ENCODE results near the gene TMEM18. TPM values are rescaled to one million over a fixed set of nuclear protein-coding genes. Genes with fewer than 3 reads are reported as not detected.

The TMEM18 gene
- polyA plus RNA-seq, 1 experiment, result 40.9 TPM

DNA sequence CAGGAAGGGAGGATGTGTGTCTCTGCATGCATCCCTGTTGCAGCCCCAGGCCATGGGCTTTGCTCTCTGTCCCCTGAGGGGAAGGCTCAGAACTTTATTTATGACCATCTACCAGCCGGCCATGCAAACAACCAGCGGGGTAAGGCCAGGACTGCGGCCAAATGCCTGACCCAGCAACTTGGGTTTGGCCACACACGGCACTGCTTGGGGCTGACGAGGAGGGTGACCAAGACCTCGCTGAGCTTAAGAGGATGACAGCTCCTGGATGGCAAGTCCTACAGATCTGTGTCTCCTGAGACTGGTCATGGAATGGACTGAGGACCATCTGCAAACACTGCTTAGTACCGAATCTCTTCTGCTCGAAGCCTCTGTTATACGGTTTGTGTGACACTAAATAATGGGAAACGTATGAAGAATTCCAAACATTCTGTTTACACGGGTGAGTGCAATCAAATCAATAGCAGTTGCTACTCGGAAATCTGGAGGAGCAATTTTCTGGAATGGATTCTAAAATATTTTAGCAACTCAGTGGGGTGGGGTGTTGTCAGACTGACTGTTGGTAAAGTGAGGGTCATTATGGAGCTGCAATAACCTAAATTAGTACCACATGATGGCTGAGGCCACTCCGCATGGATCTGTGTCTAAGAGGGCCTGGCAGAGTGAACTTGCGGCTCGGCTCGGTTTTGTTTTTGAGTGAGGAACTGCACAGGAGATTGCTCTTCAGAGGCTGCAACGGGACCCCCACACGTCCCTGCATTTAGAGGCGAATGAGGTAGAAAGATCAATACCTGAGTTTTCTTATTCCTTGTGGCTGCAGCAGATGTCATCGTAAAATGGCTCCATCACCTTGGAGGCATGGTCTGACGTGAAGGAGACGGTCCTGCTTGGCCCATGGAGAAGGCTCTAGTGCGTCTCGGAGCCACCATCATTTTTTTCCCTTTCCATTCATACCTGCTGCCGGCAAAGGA is 26.6 kb downstream of the TMEM18 start:
- no peak for DNase-seq (ENCODE audit: low read depth, low spot score)
- POLR2A ChIA-PET, result no interaction called here
- Histone ChIP-seq H3K27ac (ENCODE audit: low read depth, low read length) (no peak overlapping the region), H3K9me3 (ENCODE audit: control insufficient read depth, insufficient read depth, low read length) (peaks cover 10% of the 10 kb centered on the region; the same call in 1 of the 2 replicates), H3K4me3 (ENCODE audit: low read depth, low read length) (no peak overlapping the region), H3K27me3 (ENCODE audit: control insufficient read depth, insufficient read depth, low read length) (no peaks in the 10 kb centered on the region)
- CTCF ChIA-PET, result no interaction called here
- TF ChIP-seq, protein P1, sequence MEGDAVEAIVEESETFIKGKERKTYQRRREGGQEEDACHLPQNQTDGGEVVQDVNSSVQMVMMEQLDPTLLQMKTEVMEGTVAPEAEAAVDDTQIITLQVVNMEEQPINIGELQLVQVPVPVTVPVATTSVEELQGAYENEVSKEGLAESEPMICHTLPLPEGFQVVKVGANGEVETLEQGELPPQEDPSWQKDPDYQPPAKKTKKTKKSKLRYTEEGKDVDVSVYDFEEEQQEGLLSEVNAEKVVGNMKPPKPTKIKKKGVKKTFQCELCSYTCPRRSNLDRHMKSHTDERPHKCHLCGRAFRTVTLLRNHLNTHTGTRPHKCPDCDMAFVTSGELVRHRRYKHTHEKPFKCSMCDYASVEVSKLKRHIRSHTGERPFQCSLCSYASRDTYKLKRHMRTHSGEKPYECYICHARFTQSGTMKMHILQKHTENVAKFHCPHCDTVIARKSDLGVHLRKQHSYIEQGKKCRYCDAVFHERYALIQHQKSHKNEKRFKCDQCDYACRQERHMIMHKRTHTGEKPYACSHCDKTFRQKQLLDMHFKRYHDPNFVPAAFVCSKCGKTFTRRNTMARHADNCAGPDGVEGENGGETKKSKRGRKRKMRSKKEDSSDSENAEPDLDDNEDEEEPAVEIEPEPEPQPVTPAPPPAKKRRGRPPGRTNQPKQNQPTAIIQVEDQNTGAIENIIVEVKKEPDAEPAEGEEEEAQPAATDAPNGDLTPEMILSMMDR (IDR thresholded peaks at IDR 0.05; ENCODE audit: low read depth, low read length), result no peak

GRCh38 chr2:649426-650342 is 27.5 kb downstream of the TMEM18 start:
- ChIA-PET POLR2A (no interaction called here), CTCF (no interaction called here)
- no peak overlapping the region for H3K4me3 ChIP-seq (ENCODE audit: low read depth, low read length)
- no peaks in the 10 kb centered on the region for H3K27me3 ChIP-seq (ENCODE audit: control insufficient read depth, insufficient read depth, low read length)
- TF ChIP-seq, protein P1 (IDR thresholded peaks at IDR 0.05; ENCODE audit: low read depth, low read length), result no peak
- no peak overlapping the region for H3K27ac ChIP-seq (ENCODE audit: low read depth, low read length)
- H3K9me3 ChIP-seq (ENCODE audit: control insufficient read depth, insufficient read depth, low read length), result peaks cover 10% of the 10 kb centered on the region; the same call in 1 of the 2 replicates
- DNase-seq (ENCODE audit: low read depth, low spot score), result no peak

GRCh38 chr2:648476-649424 is 28.5 kb downstream of the TMEM18 start:
- no peak for DNase-seq (ENCODE audit: low read depth, low spot score)
- Histone ChIP-seq H3K27me3 (ENCODE audit: control insufficient read depth, insufficient read depth, low read length) (no peaks in the 10 kb centered on the region), H3K4me3 (ENCODE audit: low read depth, low read length) (no peak overlapping the region), H3K9me3 (ENCODE audit: control insufficient read depth, insufficient read depth, low read length) (peaks cover 10% of the 10 kb centered on the region; the same call in 1 of the 2 replicates), H3K27ac (ENCODE audit: low read depth, low read length) (no peak overlapping the region)
- ChIA-PET POLR2A (no interaction called here), CTCF (no interaction called here)
- TF ChIP-seq, protein P1 (IDR thresholded peaks at IDR 0.05; ENCODE audit: low read depth, low read length), result no peak

DNA sequence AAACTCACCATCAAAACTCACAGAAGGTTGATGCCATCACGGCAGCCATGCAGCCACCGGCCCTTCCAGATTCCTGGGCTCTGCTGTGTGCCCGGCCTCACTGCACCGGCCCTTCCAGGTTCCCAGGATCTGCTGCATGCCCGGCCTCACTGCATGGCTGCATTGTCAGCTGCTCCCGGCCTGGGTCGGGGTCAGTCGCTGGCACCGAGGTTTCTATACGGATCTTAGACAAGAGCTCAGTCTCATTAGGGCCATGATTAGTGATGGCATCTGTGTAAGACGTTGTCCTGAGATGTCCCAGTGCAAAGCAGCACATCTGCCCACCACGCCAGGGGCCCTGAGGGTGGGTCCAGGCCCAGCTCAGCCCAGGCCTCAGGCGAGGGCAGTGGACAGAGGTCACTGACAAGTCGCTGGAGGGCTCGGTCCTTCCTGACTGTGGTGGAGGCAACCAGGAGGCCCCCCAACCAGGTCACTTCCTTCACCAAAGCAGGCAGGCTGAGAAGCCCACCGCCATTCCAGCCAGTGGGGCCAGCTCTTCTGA is 29.4 kb downstream of the TMEM18 start:
- Histone ChIP-seq H3K27ac (ENCODE audit: low read depth, low read length) (no peak overlapping the region), H3K27me3 (ENCODE audit: control insufficient read depth, insufficient read depth, low read length) (no peaks in the 10 kb centered on the region), H3K4me3 (ENCODE audit: low read depth, low read length) (no peak overlapping the region), H3K9me3 (ENCODE audit: control insufficient read depth, insufficient read depth, low read length) (peaks cover 12% of the 10 kb centered on the region; the same call in 1 of the 2 replicates)
- no peak for DNase-seq (ENCODE audit: low read depth, low spot score)
- TF ChIP-seq, protein P1 (IDR thresholded peaks at IDR 0.05; ENCODE audit: low read depth, low read length), result no peak
- ChIA-PET POLR2A (no interaction called here), CTCF (no interaction called here)

Data from AG04450 (cell line).